HL-60 (cell line): ENCODE data around the gene ATF6B.

ENCODE experiments used
- GABPA ChIP-seq: IDR thresholded peaks from 2 replicates; pipeline ENCODE4 v1.6.1; 2012; ENCODE audit warnings: low read depth
- TF ChIP-seq, protein P1 (sequence below): IDR thresholded peaks from one replicate; pipeline ENCODE4 v1.5.1; 2011; ENCODE audit warnings: low read length, control low read depth, inconsistent platforms; ENCODE audit not compliant: insufficient read depth

DNA sequence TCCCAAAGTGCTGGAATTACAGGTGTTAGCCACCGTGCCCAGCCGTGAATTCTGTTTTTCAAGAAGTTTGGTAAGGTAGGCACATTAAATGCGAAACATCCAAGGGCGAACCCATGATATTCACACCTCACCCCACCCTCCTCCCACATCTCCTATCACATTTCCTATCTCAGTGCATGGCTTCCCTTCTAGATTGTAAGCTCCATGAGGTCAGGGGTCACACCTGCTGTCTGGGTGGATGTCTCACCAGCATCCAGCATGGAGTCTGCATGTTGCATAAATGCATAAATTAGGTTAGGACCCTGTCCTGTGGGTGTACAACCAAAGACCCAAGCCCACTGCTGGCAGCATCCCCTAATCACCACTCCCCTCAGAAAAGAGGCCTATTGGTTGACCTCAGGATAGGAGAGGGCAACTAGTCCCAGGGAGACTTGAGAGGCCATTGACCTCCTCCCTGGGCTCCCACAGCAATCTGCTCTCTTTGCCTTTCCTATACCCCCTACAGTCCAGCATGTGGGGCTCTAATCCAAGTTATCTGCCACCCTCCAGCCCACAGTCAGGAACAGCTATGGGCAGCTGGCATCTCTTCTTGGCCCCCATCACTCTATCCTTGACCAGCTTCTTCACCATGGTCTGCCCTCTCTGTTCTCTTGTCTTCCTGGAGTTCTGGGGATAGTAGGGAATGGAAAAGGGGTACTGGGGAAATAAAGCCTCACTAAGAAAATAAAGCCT is 19.5 kb upstream of the ATF6B start:
- TF ChIP-seq, protein P1, sequence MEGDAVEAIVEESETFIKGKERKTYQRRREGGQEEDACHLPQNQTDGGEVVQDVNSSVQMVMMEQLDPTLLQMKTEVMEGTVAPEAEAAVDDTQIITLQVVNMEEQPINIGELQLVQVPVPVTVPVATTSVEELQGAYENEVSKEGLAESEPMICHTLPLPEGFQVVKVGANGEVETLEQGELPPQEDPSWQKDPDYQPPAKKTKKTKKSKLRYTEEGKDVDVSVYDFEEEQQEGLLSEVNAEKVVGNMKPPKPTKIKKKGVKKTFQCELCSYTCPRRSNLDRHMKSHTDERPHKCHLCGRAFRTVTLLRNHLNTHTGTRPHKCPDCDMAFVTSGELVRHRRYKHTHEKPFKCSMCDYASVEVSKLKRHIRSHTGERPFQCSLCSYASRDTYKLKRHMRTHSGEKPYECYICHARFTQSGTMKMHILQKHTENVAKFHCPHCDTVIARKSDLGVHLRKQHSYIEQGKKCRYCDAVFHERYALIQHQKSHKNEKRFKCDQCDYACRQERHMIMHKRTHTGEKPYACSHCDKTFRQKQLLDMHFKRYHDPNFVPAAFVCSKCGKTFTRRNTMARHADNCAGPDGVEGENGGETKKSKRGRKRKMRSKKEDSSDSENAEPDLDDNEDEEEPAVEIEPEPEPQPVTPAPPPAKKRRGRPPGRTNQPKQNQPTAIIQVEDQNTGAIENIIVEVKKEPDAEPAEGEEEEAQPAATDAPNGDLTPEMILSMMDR = no peak
- TF ChIP-seq GABPA = no peak
